ENCODE measurements around the gene DOP1A. TPM values are rescaled to one million over a fixed set of nuclear protein-coding genes. Genes with fewer than 3 reads are reported as not detected.

Gene DOP1A
- total RNA-seq, 1 experiment from 2014 or later: 8.2 TPM

DNA sequence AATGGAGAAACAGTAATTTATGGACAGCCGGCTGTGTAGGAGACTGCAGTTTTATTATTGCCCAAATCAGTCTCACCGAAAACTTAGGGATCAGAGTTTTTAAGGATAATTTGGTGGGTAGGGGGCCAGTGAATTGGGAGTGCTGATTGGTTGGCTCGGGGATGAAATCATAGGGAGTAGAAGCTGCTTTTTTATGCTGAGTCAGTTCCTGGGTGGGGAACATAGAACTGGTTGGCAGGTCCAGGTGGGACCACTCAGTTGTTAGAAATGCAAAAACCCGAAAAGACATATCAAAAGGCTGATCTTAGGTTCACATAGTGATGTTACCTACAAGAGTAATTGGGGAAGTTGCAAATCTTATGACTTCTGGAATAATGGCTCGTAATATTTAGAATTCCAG lies 59.3 kb downstream of the DOP1A start:
- DNase-seq (ENCODE audit: low spot score): no peak
- in situ Hi-C loops (cut with HindIII; ENCODE audit: low sequenced_read_pairs): no loop called here

GRCh38 chr6:83127258-83127657 lies 59.8 kb downstream of the DOP1A start:
- no peak for DNase-seq (ENCODE audit: low spot score)
- in situ Hi-C loops (cut with HindIII; ENCODE audit: low sequenced_read_pairs): no loop called here

DNA sequence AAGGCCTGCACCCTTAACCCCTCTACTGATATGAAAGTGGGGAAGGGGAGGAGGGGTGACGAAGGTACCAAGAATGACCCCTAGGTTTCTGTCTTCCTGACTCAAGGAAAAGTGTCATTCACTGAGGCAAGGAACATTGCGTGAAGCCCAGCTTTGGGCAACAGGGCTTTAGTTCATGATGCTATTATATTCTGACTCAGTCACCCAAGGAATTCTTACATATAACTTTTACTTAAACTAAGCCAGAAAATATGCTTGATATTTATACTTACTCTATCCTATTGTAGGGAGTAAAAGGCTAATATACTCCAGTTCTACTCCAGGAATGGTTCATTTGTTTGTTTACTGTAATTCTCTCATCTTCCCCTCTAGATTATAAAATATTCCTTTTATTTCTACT lies 60.5 kb downstream of the DOP1A start:
- DNase-seq (ENCODE audit: low spot score): no peak
- in situ Hi-C loops (cut with HindIII; ENCODE audit: low sequenced_read_pairs): no loop called here

GRCh38 chr6:83132121-83132520 lies 64.7 kb downstream of the DOP1A start:
- no peak for DNase-seq (ENCODE audit: low spot score)
- in situ Hi-C loops (cut with HindIII; ENCODE audit: low sequenced_read_pairs): no loop called here

DNA sequence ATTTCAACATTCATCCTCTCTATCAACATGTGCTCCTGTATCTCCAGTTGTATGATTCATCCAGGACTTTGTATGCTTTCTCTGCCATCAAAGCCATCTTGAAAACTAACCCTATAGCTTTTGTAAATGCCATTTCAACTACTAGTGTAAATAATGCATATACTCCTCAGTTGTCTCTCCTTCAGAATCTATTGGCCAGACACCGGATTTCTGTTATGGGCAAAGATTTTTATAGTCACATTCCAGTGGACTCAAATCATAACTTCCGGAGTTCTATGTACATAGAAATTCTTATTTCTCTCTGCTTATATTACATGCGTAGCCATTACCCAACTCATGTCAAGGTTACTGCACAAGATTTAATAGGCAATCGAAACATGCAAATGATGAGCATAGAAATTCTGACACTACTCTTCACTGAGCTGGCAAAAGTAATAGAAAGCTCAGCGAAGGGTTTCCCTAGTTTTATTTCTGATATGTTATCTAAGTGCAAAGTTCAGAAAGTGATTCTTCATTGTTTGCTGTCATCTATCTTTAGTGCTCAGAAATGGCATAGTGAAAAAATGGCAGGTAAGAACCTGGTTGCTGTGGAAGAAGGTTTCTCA lies 70.7 kb downstream of the DOP1A start:
- in situ Hi-C loops (cut with HindIII; ENCODE audit: low sequenced_read_pairs): no loop called here
- DNase-seq (ENCODE audit: low spot score): no peak

- in situ Hi-C loops (cut with HindIII; ENCODE audit: low sequenced_read_pairs): no loop called here
- DNase-seq (ENCODE audit: low spot score): no peak
Observed at GRCh38 chr6:83138758-83139157, 71.3 kb downstream of the DOP1A start.

DNA sequence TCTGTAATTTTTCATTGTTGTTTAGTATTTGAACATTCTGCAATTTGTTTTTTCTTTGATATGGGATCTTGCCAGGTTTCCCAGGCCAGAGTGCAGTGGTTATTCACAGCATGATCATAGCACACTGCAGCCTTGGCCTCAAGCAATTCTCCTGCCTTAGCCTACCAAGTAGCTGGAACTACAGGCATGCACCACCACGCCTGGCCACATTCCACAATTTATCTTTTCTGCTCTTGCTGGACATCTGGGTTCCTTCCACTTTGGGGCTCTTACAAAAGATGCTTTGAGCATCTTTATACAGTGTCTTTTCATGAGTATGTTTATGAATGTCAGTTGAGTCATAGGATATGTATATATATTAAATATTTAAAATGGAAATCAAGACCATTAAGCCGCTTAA lies 83.6 kb downstream of the DOP1A start:
- DNase-seq (ENCODE audit: low spot score): no peak
- in situ Hi-C loops (cut with HindIII; ENCODE audit: low sequenced_read_pairs): no loop called here

DNA sequence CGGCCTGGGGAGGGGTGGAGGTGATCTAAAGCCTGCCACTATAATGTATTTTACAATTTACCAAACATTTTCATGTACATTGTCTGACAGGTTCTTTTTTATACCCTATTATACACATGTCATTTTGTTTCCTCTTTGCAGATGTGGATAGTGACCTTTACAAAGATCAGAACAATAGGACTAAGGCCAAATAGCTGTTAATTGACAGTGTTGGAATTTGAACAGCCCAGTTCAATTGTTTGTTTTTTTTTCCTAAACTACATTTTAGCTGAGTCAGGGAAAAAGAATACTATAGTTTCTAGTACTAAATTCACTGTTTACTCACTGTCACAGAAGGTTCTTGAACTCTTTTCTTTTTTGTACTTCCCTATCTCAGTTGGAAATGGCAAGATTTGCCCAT lies 85.4 kb downstream of the DOP1A start:
- DNase-seq (ENCODE audit: low spot score): no peak
- in situ Hi-C loops (cut with HindIII; ENCODE audit: low sequenced_read_pairs): no loop called here

GRCh38 chr6:83153883-83154521 lies 86.5 kb downstream of the DOP1A start:
- in situ Hi-C loops (cut with HindIII; ENCODE audit: low sequenced_read_pairs): no loop called here
- no peak for DNase-seq (ENCODE audit: low spot score)

DNA sequence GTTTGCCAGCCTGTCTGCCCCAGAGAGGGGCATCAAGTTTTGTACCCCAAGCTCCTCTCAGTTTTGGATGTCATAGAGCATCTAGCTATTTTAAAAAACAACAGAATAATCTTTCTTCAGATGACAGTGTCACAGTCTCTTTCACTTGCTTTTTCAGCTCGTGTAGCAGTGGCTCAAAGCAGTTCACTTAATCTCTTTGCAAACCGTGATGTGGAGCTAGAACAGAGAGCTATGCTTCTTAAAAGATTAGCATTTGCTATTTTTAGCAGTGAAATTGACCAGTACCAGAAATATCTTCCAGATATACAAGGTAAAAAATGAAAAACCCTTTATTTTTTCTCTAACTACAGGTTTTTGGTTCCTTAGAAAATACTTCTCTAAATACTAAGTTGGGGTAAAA lies 88.3 kb downstream of the DOP1A start:
- in situ Hi-C loops (cut with HindIII; ENCODE audit: low sequenced_read_pairs): no loop called here

DNA sequence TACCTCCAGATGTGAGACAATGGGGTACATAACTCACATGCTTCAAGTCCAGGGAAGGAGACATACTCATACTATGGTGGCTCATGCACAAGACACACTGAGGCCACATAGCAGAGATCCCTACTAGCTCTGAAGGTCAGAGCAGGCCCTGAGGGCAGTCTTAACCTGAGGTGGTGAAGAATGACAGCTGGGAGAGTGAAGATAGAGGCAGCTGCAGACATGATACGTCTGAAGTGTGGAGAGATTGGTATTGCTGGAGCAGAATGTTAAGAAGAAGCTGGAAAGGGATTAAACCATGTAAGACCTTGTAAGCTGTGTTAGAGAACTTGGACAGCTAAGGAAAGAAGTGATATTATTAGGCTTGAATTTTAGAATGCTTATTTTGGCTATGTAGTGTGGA lies 92.7 kb downstream of the DOP1A start:
- in situ Hi-C loops (cut with HindIII; ENCODE audit: low sequenced_read_pairs): no loop called here
- DNase-seq (ENCODE audit: low spot score): no peak

More for the DNA sequence above, 88.3 kb downstream of the DOP1A start:
- no peak for DNase-seq (ENCODE audit: low spot score)

DNA sequence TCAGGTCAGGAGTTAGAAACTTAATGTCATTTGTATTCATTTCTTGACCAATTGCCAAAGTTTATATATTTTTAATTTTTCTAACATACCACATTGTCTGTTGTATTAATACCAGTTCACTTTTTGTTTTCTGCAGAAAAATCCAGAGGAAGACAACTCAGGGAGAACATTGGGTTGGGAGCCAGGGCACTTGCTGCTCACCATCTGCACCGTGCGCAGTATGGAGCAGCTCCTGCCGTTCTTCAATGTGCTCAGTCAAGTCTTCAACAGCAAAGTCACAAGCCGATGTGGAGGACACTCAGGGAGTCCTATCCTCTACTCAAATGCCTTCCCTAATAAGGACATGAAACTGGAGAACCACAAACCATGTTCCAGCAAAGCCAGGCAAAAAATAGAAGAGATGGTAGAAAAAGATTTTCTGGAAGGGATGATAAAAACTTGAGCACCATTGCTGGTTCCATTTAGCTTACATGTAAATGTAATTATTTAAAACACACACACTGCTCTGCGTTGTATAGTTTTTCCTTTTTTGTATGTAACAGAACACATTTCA lies 100.3 kb downstream of the DOP1A start:
- DNase-seq (ENCODE audit: low spot score): peak; percentile 92
- in situ Hi-C loops (cut with HindIII; ENCODE audit: low sequenced_read_pairs): no loop called here

GRCh38 chr6:83168556-83168955 lies 101.1 kb downstream of the DOP1A start:
- in situ Hi-C loops (cut with HindIII; ENCODE audit: low sequenced_read_pairs): no loop called here
- DNase-seq (ENCODE audit: low spot score): no peak

- in situ Hi-C loops (cut with HindIII; ENCODE audit: low sequenced_read_pairs): no loop called here
- DNase-seq (ENCODE audit: low spot score): peak; percentile 70
Observed at GRCh38 chr6:83169106-83169505, 101.6 kb downstream of the DOP1A start.

- in situ Hi-C loops (cut with HindIII; ENCODE audit: low sequenced_read_pairs): no loop called here
- peak; percentile 74 for DNase-seq (ENCODE audit: low spot score)
Observed at GRCh38 chr6:83169511-83169910, 102.0 kb downstream of the DOP1A start.

GRCh38 chr6:83176246-83176645 lies 108.8 kb downstream of the DOP1A start:
- DNase-seq (ENCODE audit: low spot score): peak; percentile 28
- in situ Hi-C loops (cut with HindIII; ENCODE audit: low sequenced_read_pairs): no loop called here

DNA sequence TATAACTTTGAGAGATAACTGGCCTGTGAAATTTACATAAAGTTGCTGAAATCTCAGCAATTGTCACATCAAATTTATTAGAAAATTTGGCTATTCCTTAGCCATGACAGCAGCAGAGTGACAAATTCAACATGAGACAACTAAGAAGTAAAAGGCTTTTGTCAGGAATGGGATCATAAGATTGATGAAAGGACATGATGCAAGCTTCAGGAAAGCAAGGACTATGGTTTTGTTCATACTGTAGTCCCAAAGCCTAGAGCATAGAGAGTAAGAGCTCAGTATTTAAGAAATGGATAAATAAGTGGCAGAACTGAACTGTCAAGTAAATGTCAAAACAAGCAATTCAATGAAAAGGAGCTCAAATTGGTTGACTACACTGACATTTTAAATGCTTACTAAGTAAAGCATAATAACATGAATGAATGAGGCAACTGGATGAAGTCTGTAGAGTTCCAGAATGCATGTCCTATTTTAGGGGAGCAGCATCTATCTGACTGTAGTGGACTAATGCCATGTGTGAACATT lies 113.0 kb downstream of the DOP1A start:
- no peak for DNase-seq (ENCODE audit: low spot score)
- in situ Hi-C loops (cut with HindIII; ENCODE audit: low sequenced_read_pairs): no loop called here

DNA sequence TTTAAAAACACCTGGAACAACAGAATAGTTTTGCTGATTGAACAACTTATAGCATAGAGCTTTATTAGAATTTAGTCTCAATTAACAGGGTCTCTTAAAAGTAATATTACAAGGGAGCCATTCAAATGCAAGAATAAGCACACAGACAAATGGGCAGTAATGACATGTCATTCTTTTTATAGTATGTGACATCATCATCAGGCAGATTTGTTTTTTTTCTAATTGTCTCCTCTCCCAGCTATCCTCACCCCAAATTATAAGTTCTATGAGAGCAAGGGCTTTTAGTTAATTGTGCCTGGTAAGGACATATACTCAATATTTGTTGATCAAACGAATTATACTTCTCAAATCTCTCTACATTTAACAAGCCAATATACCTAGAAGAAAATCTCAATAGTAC lies 114.6 kb downstream of the DOP1A start:
- in situ Hi-C loops (cut with HindIII; ENCODE audit: low sequenced_read_pairs): no loop called here

DNA sequence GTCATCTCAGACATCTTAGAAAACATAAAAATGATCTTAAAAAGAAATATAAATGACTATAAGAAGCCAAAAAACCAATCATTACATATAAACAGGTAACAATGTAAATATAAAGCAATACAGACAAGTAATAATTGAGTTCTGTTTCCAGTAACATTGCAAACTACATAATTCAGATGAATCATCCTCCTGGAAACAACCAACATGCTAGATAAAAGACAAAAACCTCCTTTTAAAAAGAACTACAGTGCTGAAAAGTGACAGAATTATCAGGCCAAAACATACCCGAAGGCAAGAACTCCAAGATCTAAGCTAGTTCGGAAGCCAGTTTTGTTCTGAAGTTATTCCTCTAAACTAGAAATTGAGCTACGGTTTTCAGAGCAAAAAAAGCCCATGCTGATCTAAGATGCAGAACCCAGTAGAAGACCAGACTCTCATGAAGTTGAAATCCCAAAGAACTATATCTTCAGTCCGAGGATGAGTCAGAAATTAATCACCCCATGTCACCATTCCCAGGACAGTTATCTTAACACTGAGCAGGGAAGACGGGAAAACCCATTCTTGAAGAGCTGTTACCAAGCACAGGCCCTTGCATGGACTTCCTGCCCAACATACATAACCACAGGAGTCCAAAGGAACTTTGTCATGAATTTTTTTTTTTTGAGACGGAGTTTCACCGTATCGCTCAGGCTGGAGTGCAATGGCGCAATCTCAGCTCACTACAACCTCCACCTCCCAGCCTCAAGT lies 115.8 kb downstream of the DOP1A start:
- no peak for DNase-seq (ENCODE audit: low spot score)
- in situ Hi-C loops (cut with HindIII; ENCODE audit: low sequenced_read_pairs): no loop called here

More for the DNA sequence above, 114.6 kb downstream of the DOP1A start:
- no peak for DNase-seq (ENCODE audit: low spot score)

GRCh38 chr6:83185096-83185495 lies 117.6 kb downstream of the DOP1A start:
- DNase-seq (ENCODE audit: low spot score): no peak
- in situ Hi-C loops (cut with HindIII; ENCODE audit: low sequenced_read_pairs): no loop called here
